H1 (cell line): Measurements from ENCODE around the gene RRAGC. TPM values are rescaled to one million over a fixed set of nuclear protein-coding genes. Genes with fewer than 3 reads are reported as not detected.

Source experiments
- BACH1 ChIP-seq: IDR thresholded peaks from 2 replicates; pipeline ENCODE4 v1.6.1; 2012; ENCODE audit warnings: low read length, improper control_type of control experiment
- CHD7 ChIP-seq: fragments of 300-600 bp; sonication (generic); IDR thresholded peaks from 2 replicates; pipeline ENCODE4 v1.7.1; 2012; ENCODE audit warnings: low read length, moderate library complexity, mild to moderate bottlenecking, inconsistent platforms; ENCODE audit not compliant: insufficient replicate concordance
- JUN ChIP-seq: IDR thresholded peaks from 2 replicates; pipeline ENCODE4 v1.6.1; 2011; ENCODE audit warnings: low read depth, mild to moderate bottlenecking, improper control_type of control experiment, low read length
- POLR2AphosphoS5 ChIP-seq: IDR thresholded peaks from 2 replicates; pipeline ENCODE4 v1.6.1; 2011; ENCODE audit warnings: low read depth, low read length
- RFX5 ChIP-seq: IDR thresholded peaks from 2 replicates; pipeline ENCODE4 v1.6.1; 2011; ENCODE audit warnings: low read depth, low read length, improper control_type of control experiment, borderline replicate concordance
- polyA plus RNA-seq, 7 experiments: library from polyadenylated mRNA; depleted of rRNA in 3 of 7; stranded (reverse) in 5 of 7; unstranded in 2 of 7; fragments of >200 nt in 5 of 7; fragments of 200-250 nt in 2 of 7; gene quantifications; 1 replicate in 5 of 7; 2 replicates in 1 of 7; 4 replicates in 1 of 7; pipeline versions ENCODE4 v1.2.1 to v1.2.3, GENCODE V29; 2011 to 2013; ENCODE audit warnings: missing spikeins in 2 of 7, mixed read lengths in 2 of 7
- total RNA-seq: library from RNA; stranded (reverse); fragmentation: NEBNext Ultra II Directional; extraction: Animal tissue kit (Norgen Biotek cat#: 25700); gene quantifications from 2 replicates; pipeline ENCODE4 v1.2.1, GENCODE V29; 2021

The RRAGC gene
- total and polyA plus RNA-seq, 2 of the 8 experiments (the other 6 are each of a cell fraction or from before 2014, with no cell fraction given), result 12.0 to 16.5 TPM

GRCh38 chr1:38898653-38899230 is 39.2 kb upstream of the RRAGC start (continued):
- TF ChIP-seq CHD7 (no peak), RFX5 (no peak), JUN (no peak), BACH1 (no peak), POLR2AphosphoS5 (no peak)
